ENCODE measurements around the gene DLK1.

The DLK1 gene

DNA sequence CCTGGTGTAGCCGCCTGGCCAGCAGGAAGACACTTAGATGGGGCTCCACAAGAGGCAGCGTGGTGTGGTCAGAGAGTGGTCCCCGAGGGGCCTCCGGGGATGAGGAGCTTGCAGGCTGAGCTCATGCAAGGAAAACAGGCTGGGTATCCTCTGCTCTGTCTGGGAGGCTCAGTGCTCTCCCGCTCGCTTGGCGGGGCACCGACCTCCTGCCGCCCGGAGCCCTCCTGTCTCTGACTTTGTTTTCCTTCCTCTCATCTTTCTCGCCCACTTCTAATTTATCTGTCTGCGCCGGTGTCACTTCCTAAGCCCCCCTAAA, 31.3 kb upstream of the DLK1 start:
- peaks cover 48% of the 10 kb centered on the region for H3K4me1 ChIP-seq
- H3K4me3 ChIP-seq (ENCODE audit: low read depth, low read length): no peak overlapping the region
- no peaks in the 10 kb centered on the region for H3K27me3 ChIP-seq
- no peak for DNase-seq
- no peaks in the 10 kb centered on the region; the same call in 1 of the 2 replicates for H3K9me3 ChIP-seq
- H3K36me3 ChIP-seq: no peaks in the 10 kb centered on the region
- TF ChIP-seq, protein P1, sequence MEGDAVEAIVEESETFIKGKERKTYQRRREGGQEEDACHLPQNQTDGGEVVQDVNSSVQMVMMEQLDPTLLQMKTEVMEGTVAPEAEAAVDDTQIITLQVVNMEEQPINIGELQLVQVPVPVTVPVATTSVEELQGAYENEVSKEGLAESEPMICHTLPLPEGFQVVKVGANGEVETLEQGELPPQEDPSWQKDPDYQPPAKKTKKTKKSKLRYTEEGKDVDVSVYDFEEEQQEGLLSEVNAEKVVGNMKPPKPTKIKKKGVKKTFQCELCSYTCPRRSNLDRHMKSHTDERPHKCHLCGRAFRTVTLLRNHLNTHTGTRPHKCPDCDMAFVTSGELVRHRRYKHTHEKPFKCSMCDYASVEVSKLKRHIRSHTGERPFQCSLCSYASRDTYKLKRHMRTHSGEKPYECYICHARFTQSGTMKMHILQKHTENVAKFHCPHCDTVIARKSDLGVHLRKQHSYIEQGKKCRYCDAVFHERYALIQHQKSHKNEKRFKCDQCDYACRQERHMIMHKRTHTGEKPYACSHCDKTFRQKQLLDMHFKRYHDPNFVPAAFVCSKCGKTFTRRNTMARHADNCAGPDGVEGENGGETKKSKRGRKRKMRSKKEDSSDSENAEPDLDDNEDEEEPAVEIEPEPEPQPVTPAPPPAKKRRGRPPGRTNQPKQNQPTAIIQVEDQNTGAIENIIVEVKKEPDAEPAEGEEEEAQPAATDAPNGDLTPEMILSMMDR (IDR thresholded peaks at IDR 0.05; ENCODE audit: low read depth, low read length): no peak

DNA sequence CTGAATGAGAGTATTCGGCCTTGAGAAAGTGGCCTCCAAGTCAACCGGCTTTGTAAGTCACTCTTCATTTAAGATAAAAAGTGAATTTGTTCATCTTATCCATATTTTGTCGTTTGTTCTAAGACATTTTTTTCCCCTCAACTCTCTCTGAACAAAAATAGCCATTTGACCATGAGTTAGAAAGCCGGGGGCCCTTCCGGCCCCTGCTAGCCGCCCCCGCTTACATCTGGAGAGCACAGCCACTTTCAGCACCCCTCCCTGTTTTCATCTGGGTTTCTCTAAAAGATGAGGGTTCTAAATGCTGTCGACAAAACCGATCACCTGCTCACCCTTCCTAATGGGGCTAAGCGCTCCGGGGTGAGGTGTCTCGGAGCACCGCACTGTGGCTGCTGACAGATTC, 30.7 kb upstream of the DLK1 start:
- Histone ChIP-seq H3K27me3 (no peaks in the 10 kb centered on the region), H3K9me3 (no peaks in the 10 kb centered on the region; the same call in 1 of the 2 replicates), H3K4me3 (ENCODE audit: low read depth, low read length) (no peak overlapping the region), H3K4me1 (peaks cover 45% of the 10 kb centered on the region), H3K36me3 (no peaks in the 10 kb centered on the region)
- TF ChIP-seq, protein P1 (IDR thresholded peaks at IDR 0.05; ENCODE audit: low read depth, low read length): no peak
- DNase-seq: no peak

DNA sequence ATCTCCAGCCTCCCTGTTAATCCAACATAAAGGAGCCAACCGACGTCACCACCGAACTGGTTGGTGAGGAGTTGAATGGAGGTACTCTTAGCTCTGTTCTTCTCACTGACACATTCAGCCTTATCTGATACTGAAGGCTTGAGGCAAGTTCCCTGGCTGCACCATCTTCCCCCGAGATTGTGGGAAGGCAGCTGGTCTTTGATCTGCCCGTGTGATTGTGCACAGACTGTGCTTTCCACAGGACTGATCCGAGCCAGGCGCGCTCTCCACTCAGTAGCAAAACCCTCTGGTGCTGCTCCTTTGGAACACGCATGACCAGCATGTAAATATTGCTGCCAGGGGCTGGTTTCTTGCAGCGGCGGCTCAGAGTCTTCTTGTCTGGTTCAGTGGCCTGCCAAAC, 30.1 kb upstream of the DLK1 start:
- H3K9me3 ChIP-seq: no peaks in the 10 kb centered on the region; the same call in 1 of the 2 replicates
- H3K27me3 ChIP-seq: no peaks in the 10 kb centered on the region
- H3K4me3 ChIP-seq (ENCODE audit: low read depth, low read length): no peak overlapping the region
- peaks cover 45% of the 10 kb centered on the region for H3K4me1 ChIP-seq
- no peaks in the 10 kb centered on the region for H3K36me3 ChIP-seq
- TF ChIP-seq, protein P1 (IDR thresholded peaks at IDR 0.05; ENCODE audit: low read depth, low read length): no peak
- DNase-seq: peak; percentile 80

DNA sequence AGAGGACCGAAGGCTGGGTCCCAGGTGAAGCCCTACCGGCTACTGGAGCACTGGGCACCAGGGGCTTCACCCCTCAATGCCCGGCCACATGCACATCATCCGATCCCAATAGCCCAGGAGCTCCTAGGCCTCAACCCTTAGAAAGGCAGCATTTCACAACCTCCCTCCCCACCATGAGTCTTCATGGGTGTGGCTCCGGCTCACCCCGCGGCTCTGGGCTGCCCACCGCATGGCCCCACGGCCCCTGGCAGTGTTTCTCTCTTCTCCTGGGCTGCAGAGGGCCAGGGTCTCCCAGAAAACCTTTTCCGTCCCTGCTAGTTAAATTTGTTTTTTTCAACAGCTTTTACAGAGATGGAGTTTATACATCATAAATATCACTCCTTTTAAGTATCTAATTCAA, 28.6 kb upstream of the DLK1 start:
- Histone ChIP-seq H3K27me3 (no peaks in the 10 kb centered on the region), H3K4me1 (peaks cover 33% of the 10 kb centered on the region), H3K36me3 (no peaks in the 10 kb centered on the region), H3K4me3 (ENCODE audit: low read depth, low read length) (no peak overlapping the region), H3K9me3 (no peaks in the 10 kb centered on the region; the same call in 1 of the 2 replicates)
- DNase-seq: no peak
- TF ChIP-seq, protein P1 (IDR thresholded peaks at IDR 0.05; ENCODE audit: low read depth, low read length): no peak

DNA sequence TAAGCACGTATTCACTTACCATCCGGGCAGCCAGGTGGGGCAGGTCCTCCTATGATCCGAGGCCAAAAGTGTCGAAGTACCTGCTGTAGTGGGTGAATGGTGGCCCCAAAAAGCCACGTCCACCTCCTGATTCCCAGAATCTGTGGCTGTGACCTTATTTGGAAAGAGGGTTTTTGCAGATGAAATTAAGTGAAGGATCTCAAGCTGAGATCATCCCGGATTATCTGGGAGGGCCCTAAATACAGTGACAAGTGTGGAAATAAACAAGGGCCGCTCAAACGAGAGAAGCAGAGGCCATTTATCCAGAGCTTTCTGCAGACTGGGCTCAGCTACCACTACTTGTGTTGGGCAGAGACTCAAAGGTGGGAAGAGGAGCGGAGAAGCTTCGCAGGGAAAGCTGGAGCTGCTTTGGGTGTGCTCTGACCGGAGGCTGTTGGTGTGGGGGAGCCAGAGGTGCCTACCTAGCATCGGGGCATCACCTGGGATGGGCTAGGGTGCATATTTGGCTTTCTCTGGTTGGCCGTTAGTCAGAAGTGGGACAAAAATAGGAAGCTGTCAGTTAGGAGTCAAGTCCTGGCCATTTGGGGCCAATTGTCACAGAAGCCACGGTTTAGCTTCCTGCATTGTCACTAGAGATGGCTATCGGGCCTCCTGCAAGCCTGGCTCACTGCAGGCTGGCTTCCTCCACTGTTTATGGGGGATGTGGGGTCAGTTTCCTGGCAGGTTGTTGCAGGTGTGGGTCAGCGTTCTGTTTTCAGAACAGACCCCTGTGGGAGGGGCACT, 27.8 kb upstream of the DLK1 start:
- H3K27me3 ChIP-seq: no peaks in the 10 kb centered on the region
- no peaks in the 10 kb centered on the region; the same call in 1 of the 2 replicates for H3K9me3 ChIP-seq
- no peak overlapping the region for H3K4me3 ChIP-seq (ENCODE audit: low read depth, low read length)
- H3K36me3 ChIP-seq: no peaks in the 10 kb centered on the region
- H3K4me1 ChIP-seq: peaks cover 33% of the 10 kb centered on the region
- TF ChIP-seq, protein P1 (IDR thresholded peaks at IDR 0.05; ENCODE audit: low read depth, low read length): no peak
- no peak for DNase-seq

DNA sequence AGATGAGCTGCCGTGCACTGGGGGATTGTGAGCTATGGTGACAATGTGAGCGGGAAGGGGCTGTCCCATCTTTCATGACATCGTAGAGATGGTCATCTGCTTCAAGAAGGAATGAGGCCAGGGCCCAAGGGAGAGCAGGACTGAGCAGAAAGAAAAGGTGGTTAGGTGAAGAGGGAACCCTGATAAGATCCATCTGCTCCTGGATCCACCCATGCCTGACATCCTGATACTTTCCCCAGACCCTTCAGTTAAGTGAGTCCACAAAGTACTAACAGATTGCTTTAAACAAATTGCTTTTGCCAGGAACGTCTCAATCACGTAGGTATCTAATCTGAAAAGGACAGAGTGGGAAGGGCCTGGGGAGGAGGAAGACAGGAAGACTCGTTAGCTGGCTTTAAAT, 25.4 kb upstream of the DLK1 start:
- H3K36me3 ChIP-seq: no peaks in the 10 kb centered on the region
- DNase-seq: no peak
- no peak overlapping the region for H3K4me3 ChIP-seq (ENCODE audit: low read depth, low read length)
- peaks cover 25% of the 10 kb centered on the region for H3K4me1 ChIP-seq
- TF ChIP-seq, protein P1 (IDR thresholded peaks at IDR 0.05; ENCODE audit: low read depth, low read length): no peak
- no peaks in the 10 kb centered on the region for H3K27me3 ChIP-seq
- H3K9me3 ChIP-seq: no peaks in the 10 kb centered on the region; the same call in 1 of the 2 replicates

All from BE2C (cell line).